GM21423 (cell line): Measurements from ENCODE around the gene CA12.
"Not testable (repeated sequence)": the region's sequence is repeated elsewhere in the genome, so short reads cannot be mapped to it uniquely, and the experiment has no call there.

Source experiments
- ATAC-seq: cut with Tn5 transposase; IDR thresholded peaks from one replicate; pipeline ENCODE4 v1.9.1; 2021; ENCODE audit warnings: mild to moderate bottlenecking, moderate library complexity; ENCODE audit not compliant: unreplicated experiment

CA12 gene

GRCh38 chr15:63339006-63339766 is 42.5 kb downstream of the CA12 start:
- ATAC-seq: no peak

GRCh38 chr15:63338170-63338569 is 43.5 kb downstream of the CA12 start:
- no peak for ATAC-seq

- ATAC-seq: no peak
Observed at GRCh38 chr15:63337046-63337445, 44.6 kb downstream of the CA12 start.

DNA sequence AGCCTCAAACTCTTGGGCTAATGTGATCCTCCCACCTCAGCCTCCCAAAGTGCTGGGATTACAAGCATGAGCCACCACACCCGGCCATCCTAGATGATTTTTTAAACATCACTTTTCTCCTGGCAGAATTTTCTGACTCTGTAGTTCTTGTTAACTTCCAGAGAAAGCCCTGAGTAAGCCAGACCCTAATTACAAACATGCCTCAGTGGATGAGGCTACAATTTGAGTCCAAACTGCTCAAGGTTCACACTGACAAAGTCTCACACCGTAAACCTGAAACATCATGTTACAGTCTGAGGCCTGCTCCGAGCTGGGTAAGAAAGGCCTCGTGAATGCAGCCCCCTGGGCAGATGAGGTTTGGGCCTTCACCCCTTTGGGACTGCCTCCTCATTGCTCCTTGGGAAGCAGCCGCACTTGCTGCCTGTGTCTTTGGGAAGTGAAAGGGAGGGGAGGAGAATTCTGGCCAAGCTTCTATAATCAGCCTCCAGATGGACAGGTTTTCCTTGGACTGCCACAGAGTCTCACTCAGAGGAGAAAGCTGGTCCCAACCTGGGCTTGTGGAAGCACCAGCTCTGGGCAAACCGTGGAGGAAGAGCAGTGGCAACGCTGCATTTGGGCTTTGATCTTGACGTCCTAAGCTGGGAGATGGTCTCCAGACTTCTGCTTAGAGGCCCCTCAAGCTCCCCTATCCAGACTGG is 46.0 kb downstream of the CA12 start:
- no peak for ATAC-seq

DNA sequence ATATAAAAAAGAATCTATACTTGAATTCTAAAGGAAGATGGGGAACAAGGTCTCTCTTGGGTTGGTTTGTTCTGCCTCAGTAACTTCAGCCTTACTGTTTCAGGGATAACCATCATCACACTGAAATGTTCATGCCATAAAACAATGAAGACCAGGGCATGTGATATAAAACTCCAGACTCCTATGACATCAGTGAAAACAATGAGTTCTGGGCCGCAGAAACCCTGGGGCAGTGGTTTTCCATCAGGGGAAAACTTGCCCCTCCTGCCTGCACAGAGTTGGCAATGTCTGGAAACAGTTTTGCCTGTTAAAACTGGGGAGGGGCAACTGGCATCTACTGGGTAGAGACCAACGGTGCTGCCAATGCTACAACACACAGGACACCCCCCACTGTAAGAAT is 46.8 kb downstream of the CA12 start:
- no peak for ATAC-seq

GRCh38 chr15:63332367-63333124 is 49.1 kb downstream of the CA12 start:
- ATAC-seq: no peak

DNA sequence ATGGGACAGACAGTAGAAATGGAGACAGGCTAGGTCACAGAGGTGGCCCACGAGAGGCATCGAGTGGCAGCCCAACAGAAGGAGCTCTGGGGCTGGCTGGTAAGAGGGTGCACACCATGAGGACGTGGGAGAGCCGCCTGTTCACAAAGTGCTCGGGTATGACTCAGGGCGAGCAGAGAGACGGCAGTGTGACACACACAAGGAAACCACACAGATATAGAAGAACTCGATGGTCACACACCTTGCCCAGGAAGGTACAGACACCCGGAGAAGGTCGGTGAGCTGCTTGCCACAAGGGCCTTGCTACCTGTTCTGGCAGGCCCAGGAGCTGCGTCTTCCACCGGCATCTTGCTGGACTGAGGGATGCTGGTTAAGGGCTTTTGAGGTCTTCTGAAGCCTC is 50.2 kb downstream of the CA12 start:
- no peak for ATAC-seq

- ATAC-seq: no peak
Observed at GRCh38 chr15:63330926-63331325, 50.7 kb downstream of the CA12 start.

GRCh38 chr15:63329567-63330350 is 51.9 kb downstream of the CA12 start:
- no peak for ATAC-seq

DNA sequence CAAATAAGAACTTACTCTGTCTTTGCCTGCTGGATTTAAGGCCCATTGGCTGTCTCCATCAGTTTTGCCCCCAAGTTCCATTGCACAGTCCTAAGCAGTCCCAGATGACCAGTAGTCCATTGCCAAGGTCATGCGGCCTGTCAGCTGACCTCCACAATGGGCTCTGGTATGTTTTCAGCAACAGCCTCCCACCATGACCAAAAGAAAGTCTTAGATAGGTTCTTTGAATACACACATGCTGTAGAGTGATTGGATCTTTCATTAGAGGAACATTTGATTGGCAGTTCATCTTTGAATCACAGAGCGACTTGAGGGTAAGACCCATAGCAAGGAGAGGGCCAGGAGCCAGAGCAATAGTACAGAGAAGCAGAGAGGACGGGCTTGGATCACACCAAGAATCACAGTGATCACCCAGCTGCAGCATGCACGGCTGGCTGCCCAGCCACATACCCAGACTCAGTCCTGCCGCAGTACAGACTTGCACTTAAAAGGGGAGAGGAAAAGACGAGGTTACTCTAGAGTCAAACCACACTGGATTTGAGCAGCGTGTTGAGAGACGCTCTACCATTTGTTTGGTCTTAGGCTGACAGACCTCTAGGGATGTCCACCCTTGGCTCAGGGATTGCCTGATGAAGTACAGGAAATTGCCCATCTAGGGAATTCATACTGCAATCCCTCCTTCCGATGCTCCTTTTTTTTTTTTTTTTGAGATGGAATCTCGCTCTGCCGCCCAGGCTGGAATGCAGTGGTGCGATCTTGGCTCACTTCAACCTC is 53.8 kb downstream of the CA12 start:
- no peak for ATAC-seq

DNA sequence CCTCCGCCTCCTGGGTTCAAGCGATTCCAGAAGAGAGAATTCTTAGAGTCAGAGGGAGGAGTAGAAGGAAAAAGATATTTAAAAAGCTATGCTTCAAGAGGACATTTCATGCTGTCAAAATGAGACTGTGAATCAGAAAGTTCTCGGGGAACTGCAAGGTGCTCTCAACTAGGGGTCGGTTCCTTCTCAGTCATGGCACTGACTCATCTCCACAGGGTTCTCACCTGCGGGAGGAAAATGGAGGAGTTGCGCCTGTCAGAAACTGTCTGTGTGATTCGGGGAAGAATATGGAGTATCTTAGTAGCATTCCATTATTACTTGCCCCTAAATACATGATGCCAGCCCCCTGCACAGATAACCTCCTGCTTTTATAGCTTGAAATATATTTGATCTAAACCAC is 56.9 kb downstream of the CA12 start:
- no peak for ATAC-seq

DNA sequence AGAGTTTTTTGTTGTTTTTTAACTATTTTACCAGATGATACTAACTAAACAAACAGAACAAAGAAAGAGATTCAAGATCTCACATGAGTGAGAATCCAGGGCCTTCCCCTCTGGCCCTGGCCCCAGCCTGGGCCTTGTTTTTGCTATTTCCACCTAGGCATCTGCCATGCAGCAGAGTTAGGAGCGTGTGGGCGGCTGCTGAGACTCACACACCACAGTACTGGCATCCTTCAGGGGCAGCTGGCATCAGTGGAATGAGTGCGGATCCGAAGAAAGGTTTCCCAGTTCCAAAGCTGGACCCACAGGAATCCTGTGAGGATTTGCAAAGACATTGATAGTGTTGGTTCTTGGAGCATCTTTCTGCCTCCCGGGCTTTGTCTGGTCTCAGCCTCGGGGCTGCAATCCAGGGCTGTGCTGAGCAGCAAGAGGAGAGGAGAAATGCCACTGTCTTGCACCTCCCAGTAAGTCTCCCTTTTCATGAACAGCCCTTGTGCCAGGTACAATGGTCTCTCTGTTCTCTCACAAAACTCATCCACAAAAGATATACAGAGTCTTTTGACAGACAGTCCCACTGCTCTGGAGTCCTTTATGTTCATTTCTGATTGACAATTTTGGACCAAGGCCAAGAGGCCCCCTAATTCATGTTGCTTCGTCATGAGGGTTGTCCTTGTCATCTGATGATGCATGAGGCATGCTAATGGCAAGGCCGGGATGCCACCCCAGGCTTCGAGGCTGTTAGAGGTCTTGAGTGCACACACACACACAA is 57.7 kb downstream of the CA12 start:
- ATAC-seq: no peak

DNA sequence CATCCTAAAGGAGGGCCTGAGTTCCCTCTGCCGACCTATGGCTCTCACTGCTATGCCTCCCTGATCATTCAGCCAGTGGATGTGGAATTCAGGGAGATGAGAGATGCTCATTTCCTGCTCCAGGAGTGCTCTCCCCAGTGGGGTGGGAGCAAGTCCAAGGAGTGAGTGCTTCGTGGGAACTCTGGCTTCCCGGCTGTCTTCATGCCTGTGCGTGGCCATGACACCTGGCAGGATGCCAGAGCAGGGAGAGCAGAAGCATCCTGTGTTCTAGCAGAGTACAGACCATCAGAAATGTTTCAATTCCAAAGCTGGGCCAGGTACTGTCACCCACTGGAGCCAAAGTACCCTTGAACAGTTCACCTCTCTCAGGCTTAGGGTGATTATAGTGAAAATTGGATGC is 59.1 kb downstream of the CA12 start:
- no peak for ATAC-seq

DNA sequence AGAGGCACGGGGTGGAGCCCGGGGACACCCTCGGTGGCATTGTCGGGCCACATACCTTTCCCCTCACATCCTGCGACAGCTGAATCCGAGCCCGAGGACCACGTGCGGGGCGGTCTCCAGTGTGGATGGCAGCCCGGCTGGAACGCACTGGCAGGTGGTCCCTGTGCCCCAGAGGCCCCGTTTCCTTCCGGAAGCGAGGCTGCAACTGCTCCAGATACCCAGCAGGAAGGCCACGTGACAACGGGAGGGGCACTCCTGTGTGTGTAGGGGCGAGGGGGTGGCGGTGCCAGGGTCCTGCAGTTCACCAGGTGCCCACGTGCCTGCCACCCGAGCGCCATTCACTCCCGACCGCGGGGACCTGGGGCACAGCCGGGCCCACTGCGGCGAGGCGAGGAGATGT is 60.2 kb downstream of the CA12 start:
- no peak for ATAC-seq

DNA sequence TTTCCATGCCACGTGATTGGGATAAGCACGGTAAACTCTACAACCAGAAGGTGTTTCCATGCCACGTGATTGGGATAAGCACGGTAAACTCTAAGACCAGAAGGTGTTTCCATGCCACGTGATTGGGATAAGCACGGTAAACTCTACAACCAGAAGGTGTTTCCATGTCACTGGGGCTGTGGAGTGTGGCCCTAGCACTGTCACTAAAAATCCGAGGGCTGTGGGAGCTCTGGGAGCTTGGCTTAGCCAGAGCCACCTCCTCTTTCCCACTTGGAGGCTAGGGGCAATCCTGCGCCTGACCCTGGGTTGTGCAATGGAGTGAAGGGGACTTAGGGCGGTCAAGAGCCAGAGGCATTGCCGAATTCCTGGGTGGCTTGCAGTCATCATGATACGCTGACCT is 60.7 kb downstream of the CA12 start:
- not testable (repeated sequence) for ATAC-seq

- not testable (repeated sequence) for ATAC-seq
Observed at GRCh38 chr15:63320446-63320845, 61.2 kb downstream of the CA12 start.

DNA sequence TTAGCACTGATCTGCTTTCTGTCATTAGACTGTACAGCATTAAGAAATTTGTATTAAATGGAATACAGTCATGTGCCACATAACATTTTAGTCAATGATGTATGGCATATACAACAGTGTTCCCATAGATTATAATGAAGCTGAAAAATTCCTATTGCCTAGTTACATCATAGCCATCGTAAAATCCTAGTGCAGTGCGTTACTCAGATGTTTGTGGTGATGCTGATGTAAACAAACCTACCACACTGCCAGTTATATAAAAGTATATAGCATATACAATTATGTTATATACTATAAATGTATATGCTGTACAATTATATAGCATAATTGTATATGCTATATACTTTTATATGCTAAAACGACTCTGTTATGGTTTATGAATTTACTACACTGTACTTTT is 62.6 kb downstream of the CA12 start:
- ATAC-seq: no peak

DNA sequence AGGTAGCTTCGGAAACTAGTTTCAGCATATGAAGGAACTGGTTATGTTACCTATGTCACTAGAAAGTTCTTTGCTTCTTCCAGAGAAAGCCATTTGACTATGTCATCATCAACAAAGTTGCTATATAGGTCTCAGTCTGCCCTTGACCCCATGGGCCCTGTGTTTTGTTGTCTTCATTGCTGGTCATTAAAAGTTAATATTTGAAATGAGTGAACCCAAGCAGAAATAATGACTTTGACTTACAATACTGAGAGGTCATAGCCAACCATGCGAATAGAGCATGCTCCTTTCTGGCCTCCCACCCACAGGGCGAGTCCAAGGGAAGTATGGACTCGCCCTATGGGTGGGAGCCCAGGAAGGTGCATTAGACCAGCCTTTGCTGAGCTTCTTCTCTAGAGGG is 63.3 kb downstream of the CA12 start:
- ATAC-seq: no peak

DNA sequence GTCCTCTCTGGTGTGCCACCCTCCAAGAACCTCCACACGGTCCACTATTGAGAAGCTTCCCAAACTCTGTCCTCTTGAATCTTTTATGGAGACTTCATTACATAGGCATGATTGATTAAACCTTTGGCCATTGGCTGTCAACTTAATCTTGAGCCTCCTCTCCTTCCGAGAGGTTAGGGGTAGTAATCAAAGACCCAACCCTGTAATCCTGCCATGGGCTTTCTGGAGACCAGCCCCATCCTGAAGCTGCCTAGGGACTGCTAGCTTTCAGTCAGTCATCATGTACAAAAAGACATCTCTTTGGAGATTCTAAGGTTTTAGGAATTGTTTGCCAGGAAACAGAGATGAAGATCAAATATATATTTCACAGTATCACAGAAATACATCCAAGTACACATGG is 67.2 kb downstream of the CA12 start:
- no peak for ATAC-seq

DNA sequence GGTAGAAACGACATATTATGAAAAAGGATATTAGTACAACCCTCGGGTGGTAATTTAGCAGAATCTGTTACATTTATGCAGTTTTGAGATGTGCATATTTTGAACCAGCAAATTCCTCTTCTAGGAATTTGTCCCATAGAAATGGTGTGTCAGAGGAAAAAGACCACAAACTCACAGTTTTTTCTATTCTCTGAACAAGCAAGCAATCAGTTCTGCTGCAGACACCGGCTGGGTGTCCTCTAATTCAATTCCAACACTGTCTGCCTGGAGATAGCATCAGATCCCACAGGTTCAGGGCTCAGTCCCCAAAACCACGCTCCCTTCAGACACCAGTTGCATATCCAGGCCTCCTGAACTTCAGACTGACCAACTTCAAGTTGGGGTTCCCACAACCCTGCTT is 67.8 kb downstream of the CA12 start:
- no peak for ATAC-seq
